ENCODE measurements around the gene CTNNA2. TPM values are rescaled to one million over a fixed set of nuclear protein-coding genes. Genes with fewer than 3 reads are reported as not detected.

CTNNA2 gene
- total RNA-seq, 1 experiment from 2014 or later: not detected

DNA sequence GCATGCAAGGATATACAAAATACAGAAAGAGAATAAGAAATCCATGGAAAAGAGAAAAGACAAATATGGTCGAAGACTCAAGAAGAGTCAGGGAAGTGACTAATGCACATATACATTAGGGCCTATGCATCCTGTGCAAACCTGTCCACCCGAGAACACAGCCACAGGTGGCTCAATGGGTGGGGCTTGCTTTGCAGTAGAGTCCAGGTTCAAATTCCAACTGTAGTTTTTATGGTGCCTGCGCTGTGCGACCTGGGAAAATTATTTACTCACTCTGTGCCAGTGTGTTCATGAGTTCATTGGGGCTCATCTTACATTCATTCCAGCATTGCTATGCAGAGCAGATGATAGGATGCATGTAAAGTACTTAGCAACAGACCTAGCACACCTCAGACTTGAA is 244.7 kb downstream of the CTNNA2 start:
- in situ Hi-C loops (cut with HindIII; ENCODE audit: low pct_unique_long_range_greater_than_20kb, low sequenced_read_pairs): no loop called here
- DNase-seq (ENCODE audit: low read depth): no peak

- no peak for DNase-seq (ENCODE audit: low read depth)
- in situ Hi-C loops (cut with HindIII; ENCODE audit: low pct_unique_long_range_greater_than_20kb, low sequenced_read_pairs): no loop called here
Observed at GRCh38 chr2:79758042-79758441, 245.2 kb downstream of the CTNNA2 start.

GRCh38 chr2:79758749-79759282 is 246.0 kb downstream of the CTNNA2 start:
- in situ Hi-C loops (cut with HindIII; ENCODE audit: low pct_unique_long_range_greater_than_20kb, low sequenced_read_pairs): no loop called here
- DNase-seq (ENCODE audit: low read depth): no peak

DNA sequence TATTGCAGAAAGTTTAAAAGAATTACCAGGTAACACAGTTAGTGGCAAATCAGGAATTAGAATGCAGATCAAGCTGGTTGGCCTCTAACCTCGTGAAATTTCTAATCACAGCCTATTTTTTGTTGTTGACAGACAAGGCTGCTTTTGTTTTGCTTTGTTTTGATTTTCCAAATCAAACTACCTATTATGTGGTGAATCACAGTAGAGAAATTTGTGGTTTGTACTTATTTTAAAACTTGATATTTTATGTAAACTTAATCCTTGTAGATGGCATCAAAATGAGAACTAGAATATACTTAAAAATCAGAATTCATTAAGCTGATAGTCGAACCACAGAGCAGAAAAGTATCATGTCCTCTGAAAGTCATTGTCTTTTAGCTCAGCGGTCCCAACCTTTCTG is 258.1 kb downstream of the CTNNA2 start:
- DNase-seq (ENCODE audit: low read depth): no peak
- in situ Hi-C loops (cut with HindIII; ENCODE audit: low pct_unique_long_range_greater_than_20kb, low sequenced_read_pairs): no loop called here

- in situ Hi-C loops (cut with HindIII; ENCODE audit: low pct_unique_long_range_greater_than_20kb, low sequenced_read_pairs): no loop called here
- DNase-seq (ENCODE audit: low read depth): no peak
Observed at GRCh38 chr2:79771493-79771892, 258.6 kb downstream of the CTNNA2 start.

DNA sequence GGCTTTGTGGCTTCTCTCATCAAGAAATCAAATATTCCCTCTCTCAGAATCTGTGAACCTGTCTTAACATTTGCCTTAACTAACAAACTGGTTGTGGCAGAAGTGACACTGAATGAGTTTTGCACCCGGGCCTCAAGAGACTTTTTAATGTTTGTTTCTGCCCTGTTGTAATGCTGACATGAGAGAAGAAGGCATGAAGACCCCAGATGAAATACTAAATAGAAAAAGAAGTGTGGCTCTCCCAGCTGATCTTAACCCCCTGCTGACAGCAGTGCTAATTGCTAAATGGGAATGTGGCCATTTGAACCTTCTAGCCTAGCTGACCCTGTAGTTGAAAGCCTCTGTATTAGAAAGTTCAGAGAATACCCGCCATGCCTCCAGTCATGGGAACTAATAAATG is 261.2 kb downstream of the CTNNA2 start:
- in situ Hi-C loops (cut with HindIII; ENCODE audit: low pct_unique_long_range_greater_than_20kb, low sequenced_read_pairs): no loop called here
- DNase-seq (ENCODE audit: low read depth): no peak

DNA sequence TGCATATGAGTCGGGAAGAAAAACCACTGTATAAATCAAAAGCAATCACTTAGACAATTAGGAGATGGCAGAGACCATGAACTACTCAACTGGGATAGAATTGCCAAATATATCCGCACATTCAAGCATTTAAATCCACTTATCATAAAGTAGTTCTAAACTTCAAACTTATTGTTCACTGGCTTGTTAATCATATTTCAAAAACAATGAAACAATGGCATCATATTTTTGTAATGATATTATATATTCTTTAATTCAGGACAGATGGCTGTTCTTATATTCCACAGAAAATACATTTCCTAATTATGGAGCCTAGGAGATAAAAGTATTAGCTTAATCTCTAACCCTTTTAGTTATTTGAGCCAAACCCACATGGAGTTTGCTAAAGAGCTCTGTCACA is 263.6 kb downstream of the CTNNA2 start:
- in situ Hi-C loops (cut with HindIII; ENCODE audit: low pct_unique_long_range_greater_than_20kb, low sequenced_read_pairs): no loop called here
- DNase-seq (ENCODE audit: low read depth): no peak

DNA sequence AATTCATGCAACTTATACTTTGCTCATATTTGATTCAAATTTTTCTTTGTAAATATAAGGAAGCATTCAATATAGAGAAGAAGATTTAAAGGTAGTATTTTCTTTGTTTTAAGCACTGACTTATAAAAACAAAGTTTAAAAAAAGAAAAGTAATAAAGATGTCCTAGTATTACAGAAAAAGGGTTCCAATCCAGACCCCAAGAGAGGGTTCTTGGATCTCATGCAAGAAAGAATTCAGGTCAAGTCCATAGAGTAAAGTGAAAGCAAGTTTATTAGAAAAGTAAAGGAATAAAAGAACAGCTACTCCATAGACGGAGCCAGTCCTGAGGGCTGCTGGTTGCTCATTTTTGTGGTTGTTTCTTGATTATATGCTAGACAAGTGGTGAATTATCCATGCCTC is 267.9 kb downstream of the CTNNA2 start:
- in situ Hi-C loops (cut with HindIII; ENCODE audit: low pct_unique_long_range_greater_than_20kb, low sequenced_read_pairs): no loop called here
- DNase-seq (ENCODE audit: low read depth): no peak

DNA sequence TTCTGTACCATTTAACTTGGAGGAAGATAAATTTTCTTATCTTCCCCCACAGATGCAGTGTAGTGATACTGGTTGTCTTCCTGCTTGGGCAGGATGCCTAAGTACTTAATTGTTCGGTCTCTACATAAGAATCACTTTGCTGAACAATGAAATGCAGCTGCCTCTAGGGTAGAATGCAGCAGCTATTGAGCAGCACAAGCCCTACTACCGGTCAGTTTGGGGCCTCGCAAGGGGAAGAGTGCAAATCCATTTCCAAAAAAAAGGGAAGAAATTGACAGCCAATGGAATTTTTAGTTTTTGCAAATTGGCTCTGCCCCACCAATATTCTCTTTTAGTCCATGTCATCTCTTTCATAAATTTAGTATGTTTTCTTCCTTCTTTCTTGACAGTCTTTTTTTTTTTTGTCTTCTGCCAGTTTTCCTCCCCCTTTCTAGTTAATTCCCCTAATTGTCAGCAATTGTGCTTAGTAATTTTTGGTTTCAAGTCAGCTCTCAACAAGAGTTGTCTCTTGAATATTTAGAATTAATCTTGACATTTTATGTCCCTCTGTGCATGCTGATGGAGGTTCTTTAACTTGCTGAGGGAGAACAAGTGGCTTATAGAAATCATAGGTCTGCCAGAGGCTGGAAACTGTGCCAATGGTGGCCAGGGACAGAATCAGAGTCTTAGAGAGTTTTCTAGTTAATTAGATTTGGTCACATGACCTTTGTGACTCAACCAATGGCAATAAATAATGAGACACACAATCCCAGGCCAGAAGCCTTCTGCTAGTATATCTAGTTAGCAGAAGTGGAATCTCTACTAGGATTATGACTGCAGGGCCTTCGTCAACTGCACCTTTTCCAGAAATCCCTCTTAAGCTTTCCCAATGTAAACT is 270.0 kb downstream of the CTNNA2 start:
- in situ Hi-C loops (cut with HindIII; ENCODE audit: low pct_unique_long_range_greater_than_20kb, low sequenced_read_pairs): no loop called here
- DNase-seq (ENCODE audit: low read depth): no peak

DNA sequence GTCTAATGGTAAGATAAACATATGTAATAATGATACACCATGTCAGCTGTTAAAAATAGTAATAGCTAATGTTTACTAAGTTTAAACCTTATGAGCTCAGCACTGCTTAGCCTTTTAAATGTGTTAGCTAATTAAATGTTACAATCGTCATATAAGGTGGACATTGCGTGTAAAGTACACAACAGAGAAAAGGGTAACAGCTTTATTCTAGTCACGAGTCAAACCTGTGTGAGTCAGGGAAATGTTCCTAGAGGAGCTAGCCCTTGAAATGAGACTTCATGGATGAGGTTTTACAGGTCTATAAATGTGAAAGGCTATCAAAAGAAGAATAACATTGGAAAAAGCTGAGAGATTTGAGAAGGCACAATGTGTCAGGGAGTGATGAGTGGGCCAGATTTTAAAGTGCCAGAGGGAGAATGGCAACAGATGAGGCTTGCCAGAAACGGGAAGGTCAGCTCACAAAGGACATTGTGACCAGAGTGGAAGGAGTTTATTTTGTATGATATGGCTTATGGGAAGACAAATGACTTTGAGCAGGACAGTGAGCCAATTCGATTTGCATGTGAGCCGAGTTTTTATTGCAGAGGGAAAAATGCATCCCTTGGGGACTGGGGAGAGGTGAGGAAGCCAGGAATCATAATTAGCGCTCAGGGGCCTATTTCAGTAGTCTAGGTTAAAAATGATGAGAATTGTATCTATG is 276.3 kb downstream of the CTNNA2 start:
- in situ Hi-C loops (cut with HindIII; ENCODE audit: low pct_unique_long_range_greater_than_20kb, low sequenced_read_pairs): no loop called here
- DNase-seq (ENCODE audit: low read depth): no peak

GRCh38 chr2:79789811-79790210 is 277.0 kb downstream of the CTNNA2 start:
- in situ Hi-C loops (cut with HindIII; ENCODE audit: low pct_unique_long_range_greater_than_20kb, low sequenced_read_pairs): no loop called here
- DNase-seq (ENCODE audit: low read depth): no peak

GRCh38 chr2:79792090-79792489 is 279.2 kb downstream of the CTNNA2 start:
- no peak for DNase-seq (ENCODE audit: low read depth)
- in situ Hi-C loops (cut with HindIII; ENCODE audit: low pct_unique_long_range_greater_than_20kb, low sequenced_read_pairs): no loop called here

- DNase-seq (ENCODE audit: low read depth): no peak
- in situ Hi-C loops (cut with HindIII; ENCODE audit: low pct_unique_long_range_greater_than_20kb, low sequenced_read_pairs): no loop called here
Observed at GRCh38 chr2:79793006-79793405, 280.2 kb downstream of the CTNNA2 start.

- in situ Hi-C loops (cut with HindIII; ENCODE audit: low pct_unique_long_range_greater_than_20kb, low sequenced_read_pairs): no loop called here
- no peak for DNase-seq (ENCODE audit: low read depth)
Observed at GRCh38 chr2:79796641-79797040, 283.8 kb downstream of the CTNNA2 start.

GRCh38 chr2:79798776-79799175 is 285.9 kb downstream of the CTNNA2 start:
- in situ Hi-C loops (cut with HindIII; ENCODE audit: low pct_unique_long_range_greater_than_20kb, low sequenced_read_pairs): no loop called here
- no peak for DNase-seq (ENCODE audit: low read depth)

- DNase-seq (ENCODE audit: low read depth): no peak
- in situ Hi-C loops (cut with HindIII; ENCODE audit: low pct_unique_long_range_greater_than_20kb, low sequenced_read_pairs): no loop called here
Observed at GRCh38 chr2:79799729-79800128, 286.9 kb downstream of the CTNNA2 start.

DNA sequence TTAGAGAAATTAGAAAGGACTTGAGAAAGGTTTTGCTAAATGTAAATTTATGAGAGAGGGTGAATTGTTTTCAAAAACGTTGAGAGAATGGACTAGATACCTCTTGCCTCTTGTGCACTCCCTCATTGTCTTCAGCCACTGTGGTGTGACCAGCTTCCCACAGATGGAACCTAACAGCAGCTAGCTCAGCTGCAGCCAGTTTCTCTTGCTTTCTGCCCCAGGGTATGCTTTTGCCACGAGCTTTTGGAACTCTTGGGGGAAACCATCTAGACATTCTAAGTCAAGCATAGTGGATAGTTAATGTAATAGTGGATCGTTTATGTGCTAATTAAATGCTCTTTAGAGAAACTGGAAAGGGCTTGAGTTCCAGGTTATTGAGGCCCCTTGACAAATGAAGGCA is 288.2 kb downstream of the CTNNA2 start:
- no peak for DNase-seq (ENCODE audit: low read depth)
- in situ Hi-C loops (cut with HindIII; ENCODE audit: low pct_unique_long_range_greater_than_20kb, low sequenced_read_pairs): no loop called here

GRCh38 chr2:79817288-79817687 is 304.4 kb downstream of the CTNNA2 start:
- in situ Hi-C loops (cut with HindIII; ENCODE audit: low pct_unique_long_range_greater_than_20kb, low sequenced_read_pairs): no loop called here
- no peak for DNase-seq (ENCODE audit: low read depth)

DNA sequence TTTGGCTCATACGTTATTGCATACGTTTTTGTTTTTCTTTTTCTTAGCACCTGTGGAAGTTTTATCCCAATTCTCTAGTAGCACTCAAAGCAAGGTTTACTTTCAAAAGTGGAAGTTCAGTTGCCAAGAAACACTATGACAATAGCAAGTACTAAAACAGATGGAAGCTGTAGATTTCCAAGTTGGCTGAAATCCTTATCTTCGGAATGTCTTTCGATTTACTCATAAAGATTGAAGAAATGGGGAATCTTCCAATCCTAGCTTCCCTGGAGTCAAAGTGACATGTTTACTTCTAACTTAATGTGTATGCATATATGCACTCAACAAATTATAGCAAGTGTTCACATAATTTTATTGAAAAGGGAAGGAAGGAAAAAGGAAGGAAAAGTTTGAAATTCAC is 307.4 kb downstream of the CTNNA2 start:
- in situ Hi-C loops (cut with HindIII; ENCODE audit: low pct_unique_long_range_greater_than_20kb, low sequenced_read_pairs): no loop called here
- DNase-seq (ENCODE audit: low read depth): no peak
